H9 (cell line): ENCODE measurements around the gene ATP13A2. TPM values are rescaled to one million over a fixed set of nuclear protein-coding genes. Genes with fewer than 3 reads are reported as not detected.

Experiments
- DNase-seq: peaks from one replicate; pipeline ENCODE4 v3.0.0-alpha.2; 2017
- H2AFZ ChIP-seq: one replicate; pipeline ENCODE4 v1.6.1; 2013; ENCODE audit warnings: mild to moderate bottlenecking, low read length, control low read depth, moderate library complexity
- H2AK5ac ChIP-seq: 2 replicates; pipeline ENCODE4 v1.6.1; 2013; ENCODE audit warnings: low read length, control low read depth, mixed read lengths; ENCODE audit not compliant: insufficient read length
- H2BK120ac ChIP-seq: one replicate; pipeline ENCODE4 v1.6.1; 2013; ENCODE audit warnings: low read depth, mild to moderate bottlenecking, low read length, control low read depth, inconsistent platforms; ENCODE audit not compliant: poor library complexity, severe bottlenecking
- H2BK12ac ChIP-seq: 2 replicates; pipeline ENCODE4 v1.6.1; 2013; ENCODE audit warnings: low read length, control low read depth, mixed read lengths, low read depth; ENCODE audit not compliant: insufficient read length
- H2BK15ac ChIP-seq: 2 replicates; pipeline ENCODE4 v1.6.1; 2013; ENCODE audit warnings: low read depth, low read length, control low read depth
- H2BK20ac ChIP-seq: one replicate; pipeline ENCODE4 v1.6.1; 2013; ENCODE audit warnings: low read depth, mild to moderate bottlenecking, low read length, control low read depth, inconsistent platforms; ENCODE audit not compliant: poor library complexity, severe bottlenecking
- H2BK5ac ChIP-seq: 2 replicates; pipeline ENCODE4 v1.6.1; 2013; ENCODE audit warnings: low read length, control low read depth, mixed read lengths; ENCODE audit not compliant: insufficient read length
- H3K14ac ChIP-seq: 2 replicates; pipeline ENCODE4 v1.6.1; 2013; ENCODE audit warnings: low read length, control low read depth; ENCODE audit not compliant: insufficient read depth
- H3K18ac ChIP-seq: 2 replicates; pipeline ENCODE4 v1.6.1; 2013; ENCODE audit warnings: low read depth, mild to moderate bottlenecking, mixed read lengths, low read length, control low read depth; ENCODE audit not compliant: insufficient read length
- H3K23ac ChIP-seq: 2 replicates; pipeline ENCODE4 v1.6.1; 2013; ENCODE audit warnings: low read length, control low read depth, mixed read lengths, low read depth; ENCODE audit not compliant: insufficient read length
- H3K23me2 ChIP-seq: 2 replicates; pipeline ENCODE4 v1.6.1; 2013; ENCODE audit warnings: low read depth, mild to moderate bottlenecking, mixed read lengths, low read length, control low read depth; ENCODE audit not compliant: insufficient read length, poor library complexity, severe bottlenecking
- H3K27ac ChIP-seq: 2 replicates; pipeline ENCODE4 v1.5.1; 2013; ENCODE audit warnings: low read length, control low read depth, mixed read lengths, low read depth; ENCODE audit not compliant: insufficient read length
- H3K27me3 ChIP-seq: 2 replicates; pipeline ENCODE4 v1.6.1; 2013; ENCODE audit warnings: low read length, control low read depth, inconsistent platforms; ENCODE audit not compliant: insufficient read depth
- H3K4ac ChIP-seq: 2 replicates; pipeline ENCODE4 v1.6.1; 2013; ENCODE audit warnings: low read depth, mild to moderate bottlenecking, control low read depth, inconsistent platforms, low read length, moderate library complexity
- H3K4me1 ChIP-seq: 2 replicates; pipeline ENCODE4 v1.6.1; 2013; ENCODE audit warnings: low read length, control low read depth, inconsistent platforms; ENCODE audit not compliant: insufficient read depth
- H3K4me2 ChIP-seq: 2 replicates; pipeline ENCODE4 v1.6.1; 2013; ENCODE audit warnings: low read length, control low read depth, mixed read lengths; ENCODE audit not compliant: insufficient read length, insufficient read depth
- H3K56ac ChIP-seq: 2 replicates; pipeline ENCODE4 v1.6.1; 2013; ENCODE audit warnings: low read depth, mild to moderate bottlenecking, mixed read lengths, low read length, control low read depth; ENCODE audit not compliant: insufficient read length
- H3K79me1 ChIP-seq: 2 replicates; pipeline ENCODE4 v1.6.1; 2013; ENCODE audit warnings: low read depth, mild to moderate bottlenecking, moderate library complexity, low read length, control low read depth, inconsistent platforms; ENCODE audit not compliant: insufficient read depth, poor library complexity, severe bottlenecking
- H3K79me2 ChIP-seq: 2 replicates; pipeline ENCODE4 v1.6.1; 2013; ENCODE audit warnings: low read length, control low read depth, inconsistent platforms; ENCODE audit not compliant: insufficient read depth
- H3K9ac ChIP-seq: 2 replicates; pipeline ENCODE4 v1.6.1; 2013; ENCODE audit warnings: low read length, control low read depth, mixed read lengths; ENCODE audit not compliant: insufficient read length; ENCODE audit errors: extremely low read depth
- H3K9me3 ChIP-seq: one replicate; pipeline ENCODE4 v1.6.1; 2013; ENCODE audit warnings: low read depth, low read length, inconsistent platforms; ENCODE audit not compliant: control insufficient read depth
- H3T11ph ChIP-seq: one replicate; pipeline ENCODE4 v1.6.1; 2013; ENCODE audit warnings: mild to moderate bottlenecking, low read length, control low read depth, inconsistent platforms
- H4K20me1 ChIP-seq: one replicate; pipeline ENCODE4 v1.6.1; 2013; ENCODE audit not compliant: control insufficient read depth, insufficient read length, insufficient read depth
- H4K5ac ChIP-seq: 2 replicates; pipeline ENCODE4 v1.6.1; 2013; ENCODE audit warnings: low read depth, mild to moderate bottlenecking, mixed read lengths, low read length, control low read depth; ENCODE audit not compliant: insufficient read length
- H4K8ac ChIP-seq: replicated peaks from 2 replicates; pipeline ENCODE4 v1.6.1; 2013; ENCODE audit warnings: low read length, control low read depth, mixed read lengths, low read depth; ENCODE audit not compliant: insufficient read length
- H4K91ac ChIP-seq: 2 replicates; pipeline ENCODE4 v1.6.1; 2013; ENCODE audit warnings: low read depth, mild to moderate bottlenecking, moderate library complexity, mixed read lengths, low read length, control low read depth; ENCODE audit not compliant: insufficient read length
- H3K27ac Mint-ChIP-seq, 3 experiments: 2 replicates in 2 of 3; 3 replicates in 1 of 3; pipeline ENCODE4 v1.8.0; 2020 to 2021; ENCODE audit warnings: mixed read lengths in 3 of 3, mild to moderate bottlenecking in 1 of 3, moderate library complexity in 1 of 3
- H3K27me3 Mint-ChIP-seq: 2 replicates; pipeline ENCODE4 v1.8.0; 2021; ENCODE audit warnings: low read depth, mild to moderate bottlenecking, moderate library complexity, mixed read lengths
- H3K36me3 Mint-ChIP-seq, 3 experiments: 2 replicates in 2 of 3; 3 replicates in 1 of 3; pipeline ENCODE4 v1.8.0; 2020 to 2021; ENCODE audit warnings: low read depth in 3 of 3, mixed read lengths in 3 of 3; ENCODE audit not compliant: insufficient read depth in 1 of 3
- H3K4me1 Mint-ChIP-seq, 2 experiments: 2 replicates each; pipeline ENCODE4 v1.8.0; 2020; ENCODE audit warnings: mixed read lengths in 2 of 2
- H3K4me3 Mint-ChIP-seq, 2 experiments: 2 replicates in 1 of 2; 3 replicates in 1 of 2; pipeline ENCODE4 v1.8.0; 2020 to 2021; ENCODE audit warnings: mild to moderate bottlenecking in 2 of 2, mixed read lengths in 2 of 2, moderate library complexity in 1 of 2
- H3K9me3 Mint-ChIP-seq, 2 experiments: 2 replicates in 1 of 2; 3 replicates in 1 of 2; pipeline ENCODE4 v1.8.0; 2020; ENCODE audit warnings: mild to moderate bottlenecking in 2 of 2, mixed read lengths in 2 of 2, moderate library complexity in 1 of 2
- CTCF ChIP-seq: fragments of 200-600 bp; sonication (generic); conservative IDR thresholded peaks from 3 replicates; pipeline ENCODE4 v1.8.0; 2021; ENCODE audit warnings: antibody characterized with exemption, mild to moderate bottlenecking
- WGBS: extraction: QIAGEN DNeasy Blood & Tissue Kit; methylation state at CpG from one replicate; pipeline ENCODE4 v1.1.7; 2013; ENCODE audit warnings: missing lambda C conversion rate, low lambda C conversion rate, mixed read lengths; ENCODE audit not compliant: insufficient read length; ENCODE audit errors: extremely low coverage; 5-methylcytosine and 5-hydroxymethylcytosine counted together
- total RNA-seq: library from RNA; stranded (reverse); gene quantifications from 2 replicates; pipeline ENCODE4 v1.2.1, GENCODE V29; 2021

ATP13A2 gene
- total RNA-seq, 1 experiment from 2014 or later = 53.6 TPM

GRCh38 chr1:16975838-16976237, 35.9 kb downstream of the ATP13A2 start:
- no peak overlapping the region for H3K4me2 ChIP-seq
- no peak overlapping the region for H3K4ac ChIP-seq
- H3K4me1 ChIP-seq = no peaks in the 10 kb centered on the region; the same call in 1 of the 2 replicates
- no peaks in the 10 kb centered on the region for H3K9me3 ChIP-seq
- no peak overlapping the region for H2BK15ac ChIP-seq
- no peak overlapping the region for H2AFZ ChIP-seq
- Mint-ChIP-seq H3K36me3 (peaks cover 8 to 44% (median 42%) of the 10 kb centered on the region in 3 experiments), H3K27ac (peak overlapping the region; percentile 79 to 87 (median 81); a peak in 6 of 7 replicates), H3K9me3 (no peaks in the 10 kb centered on the region), H3K4me3 (peak overlapping the region in 1 of 2 experiments; percentile 2; a peak in 1 of 5 replicates), H3K4me1 (peaks cover 18 to 40% of the 10 kb centered on the region in 2 experiments), H3K27me3 (no peaks in the 10 kb centered on the region; the same call in 1 of the 2 replicates)
- H3K56ac ChIP-seq = no peak overlapping the region
- no peak for TF ChIP-seq CTCF
- H3K23me2 ChIP-seq = peaks cover 11% of the 10 kb centered on the region
- H3K23ac ChIP-seq = no peak overlapping the region
- H3K79me1 ChIP-seq = no peaks in the 10 kb centered on the region
- no peak overlapping the region for H3K9ac ChIP-seq
- H2BK5ac ChIP-seq = no peak overlapping the region
- no peak overlapping the region for H2BK20ac ChIP-seq
- no peak overlapping the region for H3K18ac ChIP-seq
- H3K79me2 ChIP-seq = no peaks in the 10 kb centered on the region; the same call in 1 of the 2 replicates
- H3K27me3 ChIP-seq = no peaks in the 10 kb centered on the region
- no CpG with 5 or more reads among the region's 14 CpGs for WGBS
- no peak overlapping the region for H3K14ac ChIP-seq
- no peak overlapping the region for H2BK12ac ChIP-seq
- H2BK120ac ChIP-seq = no peak overlapping the region
- DNase-seq = no peak
- H4K8ac ChIP-seq = no peak overlapping the region
- H2AK5ac ChIP-seq = no peak overlapping the region
- no peak overlapping the region for H3K27ac ChIP-seq
- H4K20me1 ChIP-seq = no peaks in the 10 kb centered on the region
- H4K91ac ChIP-seq = no peak overlapping the region
- H3T11ph ChIP-seq = no peak overlapping the region
- H4K5ac ChIP-seq = no peak overlapping the region
